H1 (cell line): ENCODE data around the gene LRRC17. TPM values are rescaled to one million over a fixed set of nuclear protein-coding genes. Genes with fewer than 3 reads are reported as not detected.

Experiments used
- CTCF ChIA-PET: fragments of 300-600 bp; sonication (Branson Sonifier 250); formaldehyde crosslinking; loops from one replicate; lab custom pipeline; 2021; ENCODE audit not compliant: partially characterized antibody; lab: Charles Lee
- POLR2A ChIA-PET: fragments of 300-600 bp; sonication (Branson Sonifier 250); formaldehyde crosslinking; loops from one replicate; lab custom pipeline; 2021; ENCODE audit warnings: inconsistent platforms; ENCODE audit not compliant: partially characterized antibody; lab: Charles Lee
- DNase-seq, 2 experiments: peaks; one replicate each; pipeline versions ENCODE4 v3.0.0 to v3.0.0-alpha.2; 2010 to 2022; ENCODE audit warnings: low spot score in 2 of 2, low read depth in 1 of 2, mixed read lengths in 1 of 2
- FAIRE-seq: peaks from 2 replicates; lab custom pipeline; 2011; peaks lifted over from hg19 to GRCh38; lab: Jason Lieb, UNC
- H2AFZ ChIP-seq: 2 replicates; pipeline ENCODE4 v1.8.1; 2012; ENCODE audit warnings: low read length, inconsistent platforms
- H2AK5ac ChIP-seq: 2 replicates; pipeline ENCODE4 v1.6.1; 2013; ENCODE audit warnings: low read depth, low read length
- H2BK120ac ChIP-seq: replicated peaks from 2 replicates; pipeline ENCODE3; 2013; ENCODE audit warnings: low read depth, low read length, inconsistent platforms
- H2BK12ac ChIP-seq: 2 replicates; pipeline ENCODE4 v1.6.1; 2013; ENCODE audit warnings: low read depth, low read length
- H2BK15ac ChIP-seq: 2 replicates; pipeline ENCODE4 v1.6.1; 2013; ENCODE audit warnings: low read length
- H2BK20ac ChIP-seq: 2 replicates; pipeline ENCODE4 v1.6.1; 2013; ENCODE audit warnings: low read length
- H2BK5ac ChIP-seq: 2 replicates; pipeline ENCODE4 v1.6.1; 2013; ENCODE audit warnings: low read depth, low read length
- H3K14ac ChIP-seq: 2 replicates; pipeline ENCODE4 v1.6.1; 2013; ENCODE audit warnings: inconsistent platforms; ENCODE audit not compliant: insufficient read length
- H3K18ac ChIP-seq: 2 replicates; pipeline ENCODE4 v1.6.1; 2013; ENCODE audit warnings: low read length; ENCODE audit errors: extremely low read depth
- H3K23ac ChIP-seq: 2 replicates; pipeline ENCODE4 v1.6.1; 2013; ENCODE audit warnings: inconsistent platforms; ENCODE audit not compliant: insufficient read length
- H3K23me2 ChIP-seq: 2 replicates; pipeline ENCODE4 v1.6.1; 2013; ENCODE audit warnings: low read depth, low read length
- H3K27ac ChIP-seq: 2 replicates; pipeline ENCODE4 v1.6.1; 2011; ENCODE audit warnings: low read depth, low read length, inconsistent platforms
- H3K27me3 ChIP-seq, 4 experiments: replicated peaks in 1 of 4; 1 replicate in 1 of 4; 2 replicates in 3 of 4; pipeline versions ENCODE4 v1.6.1 to v1.8.1; 2011 to 2013; ENCODE audit warnings: low read length in 3 of 4, mild to moderate bottlenecking in 3 of 4, inconsistent platforms in 2 of 4, mixed read lengths in 2 of 4, moderate library complexity in 1 of 4; ENCODE audit not compliant: control insufficient read depth in 3 of 4, insufficient read depth in 3 of 4; ENCODE audit errors: extremely low read depth in 1 of 4
- H3K36me3 ChIP-seq, 4 experiments: 2 replicates each; pipeline versions ENCODE4 v1.6.1 to v1.8.1; 2011 to 2013; ENCODE audit warnings: mild to moderate bottlenecking in 4 of 4, low read length in 3 of 4, moderate library complexity in 2 of 4, control low read depth in 1 of 4, inconsistent platforms in 1 of 4; ENCODE audit not compliant: insufficient read depth in 4 of 4, control insufficient read depth in 2 of 4
- H3K4ac ChIP-seq: replicated peaks from 2 replicates; pipeline ENCODE3; 2013; ENCODE audit warnings: low read length, low read depth, mixed read lengths, inconsistent platforms; ENCODE audit not compliant: insufficient read length
- H3K4me1 ChIP-seq, 4 experiments: replicated peaks in 1 of 4; 1 replicate in 1 of 4; 2 replicates in 3 of 4; pipeline versions ENCODE4 v1.6.1 to v1.8.1; 2011 to 2013; ENCODE audit warnings: low read length in 3 of 4, inconsistent platforms in 2 of 4, mixed read lengths in 1 of 4; ENCODE audit not compliant: insufficient read depth in 4 of 4, control insufficient read depth in 3 of 4
- H3K4me2 ChIP-seq, 2 experiments: 2 replicates each; pipeline versions ENCODE4 v1.6.1 to v1.8.1; 2011 to 2013; ENCODE audit warnings: low read depth in 2 of 2, low read length in 2 of 2, control low read depth in 1 of 2, inconsistent platforms in 1 of 2, mild to moderate bottlenecking in 1 of 2; ENCODE audit not compliant: insufficient read depth in 1 of 2
- H3K4me3 ChIP-seq, 4 experiments: fragments of 200-600, 300-600 bp in 1 of 4; sonication (generic), shearing (Covaris generic), sonication (Bioruptor Twin) in 1 of 4; 2 replicates each; pipeline versions ENCODE4 v1.5.1 to v1.8.1; 2011 to 2016; ENCODE audit warnings: low read length in 4 of 4, low read depth in 3 of 4, control low read depth in 2 of 4, inconsistent platforms in 2 of 4, mild to moderate bottlenecking in 2 of 4, mixed read lengths in 1 of 4, moderate library complexity in 1 of 4; ENCODE audit not compliant: insufficient read depth in 2 of 4; ENCODE audit errors: extremely low read depth in 1 of 4
- H3K56ac ChIP-seq: replicated peaks from 2 replicates; pipeline ENCODE3; 2013; ENCODE audit warnings: low read depth, mild to moderate bottlenecking, mixed read lengths, low read length, inconsistent platforms; ENCODE audit not compliant: insufficient read length
- H3K79me1 ChIP-seq: 2 replicates; pipeline ENCODE4 v1.6.1; 2013; ENCODE audit warnings: low read depth, low read length, control low read depth
- H3K79me2 ChIP-seq, 2 experiments: 2 replicates each; pipeline versions ENCODE4 v1.6.1 to v1.8.1; 2012 to 2013; ENCODE audit warnings: low read length in 2 of 2, mild to moderate bottlenecking in 2 of 2, inconsistent platforms in 1 of 2; ENCODE audit not compliant: insufficient read depth in 2 of 2, control insufficient read depth in 1 of 2
- H3K9ac ChIP-seq, 4 experiments: replicated peaks in 1 of 4; 1 replicate in 1 of 4; 2 replicates in 3 of 4; pipeline versions ENCODE4 v1.6.1 to v1.8.1; 2011 to 2013; ENCODE audit warnings: low read depth in 3 of 4, low read length in 3 of 4, control low read depth in 2 of 4, mild to moderate bottlenecking in 2 of 4, moderate library complexity in 2 of 4, inconsistent platforms in 1 of 4; ENCODE audit errors: extremely low read depth in 1 of 4
- H3K9me3 ChIP-seq, 2 experiments: 2 replicates each; pipeline versions ENCODE4 v1.6.1 to v1.8.1; 2012 to 2013; ENCODE audit warnings: mild to moderate bottlenecking in 2 of 2, moderate library complexity in 2 of 2, control low read depth in 1 of 2, inconsistent platforms in 1 of 2, low read depth in 1 of 2, low read length in 1 of 2, mixed read lengths in 1 of 2; ENCODE audit not compliant: insufficient read depth in 2 of 2
- H4K20me1 ChIP-seq, 2 experiments: replicated peaks in 1 of 2; 2 replicates each; pipeline versions ENCODE3 to v1.8.1; 2011 to 2013; ENCODE audit warnings: inconsistent platforms in 2 of 2, low read length in 2 of 2, mild to moderate bottlenecking in 1 of 2; ENCODE audit not compliant: insufficient read depth in 2 of 2, control insufficient read depth in 1 of 2
- H4K5ac ChIP-seq: 2 replicates; pipeline ENCODE4 v1.6.1; 2013; ENCODE audit warnings: low read length, low read depth, mixed read lengths, inconsistent platforms; ENCODE audit not compliant: insufficient read length
- H4K8ac ChIP-seq: 2 replicates; pipeline ENCODE4 v1.8.0; 2013; ENCODE audit warnings: mild to moderate bottlenecking, moderate library complexity, low read length, inconsistent platforms; ENCODE audit not compliant: insufficient read depth; ENCODE audit errors: extremely low read depth
- H4K91ac ChIP-seq: replicated peaks from 2 replicates; pipeline ENCODE3; 2013; ENCODE audit warnings: low read length, mixed read lengths, inconsistent platforms; ENCODE audit not compliant: insufficient read length
- CEBPB ChIP-seq: IDR thresholded peaks from 2 replicates; pipeline ENCODE4 v1.6.1; 2012; ENCODE audit warnings: low read depth, low read length
- CREB1 ChIP-seq: IDR thresholded peaks from 2 replicates; pipeline ENCODE4 v1.6.1; 2012; ENCODE audit warnings: inconsistent platforms
- EZH2 ChIP-seq: fragments of 200-600 bp; sonication (generic); IDR thresholded peaks from 2 replicates; pipeline ENCODE4 v1.7.1; 2012; ENCODE audit warnings: low read depth, mild to moderate bottlenecking, moderate library complexity, low read length, inconsistent platforms; ENCODE audit not compliant: severe bottlenecking
- HDAC2 ChIP-seq, 2 experiments: fragments of 300-600 bp in 1 of 2; sonication (generic) in 1 of 2; IDR thresholded peaks; 2 replicates each; pipeline ENCODE4 v1.6.1; 2011 to 2012; ENCODE audit warnings: low read depth in 2 of 2, low read length in 2 of 2, mild to moderate bottlenecking in 2 of 2, moderate library complexity in 2 of 2, borderline replicate concordance in 1 of 2, inconsistent platforms in 1 of 2
- HDAC6 ChIP-seq: IDR thresholded peaks from one replicate; pipeline ENCODE4 v1.7.1; 2012; ENCODE audit warnings: low read depth, mild to moderate bottlenecking, inconsistent platforms, low read length, moderate library complexity
- JUN ChIP-seq: IDR thresholded peaks from 2 replicates; pipeline ENCODE4 v1.6.1; 2011; ENCODE audit warnings: low read depth, mild to moderate bottlenecking, improper control_type of control experiment, low read length
- JUND ChIP-seq: IDR thresholded peaks from 2 replicates; pipeline ENCODE4 v1.6.1; 2011; ENCODE audit warnings: mild to moderate bottlenecking, improper control_type of control experiment, low read length
- NANOG ChIP-seq: IDR thresholded peaks from 2 replicates; pipeline ENCODE4 v1.6.1; 2011; ENCODE audit warnings: low read length, low read depth, mild to moderate bottlenecking, inconsistent platforms; ENCODE audit not compliant: insufficient read depth, poor library complexity, severe bottlenecking
- NRF1 ChIP-seq: IDR thresholded peaks from 2 replicates; pipeline ENCODE4 v1.6.1; 2011; ENCODE audit warnings: mild to moderate bottlenecking, low read depth, low read length, improper control_type of control experiment
- RFX5 ChIP-seq: IDR thresholded peaks from 2 replicates; pipeline ENCODE4 v1.6.1; 2011; ENCODE audit warnings: low read depth, low read length, improper control_type of control experiment, borderline replicate concordance
- RNF2 ChIP-seq: fragments of 200-900, 300-1000 bp; sonication (generic); IDR thresholded peaks from 2 replicates; pipeline ENCODE4 v1.7.1; 2016; ENCODE audit warnings: borderline replicate concordance, low read depth, mild to moderate bottlenecking, antibody characterized with exemption, low read length; ENCODE audit not compliant: poor library complexity, severe bottlenecking; ENCODE audit errors: missing control alignments
- RXRA ChIP-seq: IDR thresholded peaks from 2 replicates; pipeline ENCODE4 v1.6.1; 2011; ENCODE audit warnings: low read depth, mild to moderate bottlenecking, low read length, moderate library complexity; ENCODE audit not compliant: insufficient read depth
- SIRT6 ChIP-seq: IDR thresholded peaks from one replicate; pipeline ENCODE4 v1.7.1; 2012; ENCODE audit warnings: low read length, inconsistent platforms
- SP2 ChIP-seq: IDR thresholded peaks from 2 replicates; pipeline ENCODE4 v1.6.1; 2012; ENCODE audit warnings: mild to moderate bottlenecking, low read length, inconsistent platforms
- TAF7 ChIP-seq: optimal IDR thresholded peaks from 2 replicates; pipeline ENCODE3; 2011; ENCODE audit warnings: low read depth, mild to moderate bottlenecking, inconsistent platforms, low read length, moderate library complexity, borderline replicate concordance
- TCF12 ChIP-seq: IDR thresholded peaks from 2 replicates; pipeline ENCODE4 v1.6.1; 2011; ENCODE audit warnings: low read depth, mild to moderate bottlenecking, low read length
- TEAD4 ChIP-seq: IDR thresholded peaks from 2 replicates; pipeline ENCODE4 v1.6.1; 2012; ENCODE audit warnings: low read depth, low read length, inconsistent platforms, mixed read lengths
- polyA plus RNA-seq, 7 experiments: library from polyadenylated mRNA; depleted of rRNA in 3 of 7; stranded (reverse) in 5 of 7; unstranded in 2 of 7; fragments of >200 nt in 5 of 7; fragments of 200-250 nt in 2 of 7; gene quantifications; 1 replicate in 5 of 7; 2 replicates in 1 of 7; 4 replicates in 1 of 7; pipeline versions ENCODE4 v1.2.1 to v1.2.3, GENCODE V29; 2011 to 2013; ENCODE audit warnings: missing spikeins in 2 of 7, mixed read lengths in 2 of 7
- total RNA-seq: library from RNA; stranded (reverse); fragmentation: NEBNext Ultra II Directional; extraction: Animal tissue kit (Norgen Biotek cat#: 25700); gene quantifications from 2 replicates; pipeline ENCODE4 v1.2.1, GENCODE V29; 2021

The LRRC17 gene
- total and polyA plus RNA-seq, 2 of the 8 experiments (the other 6 are each of a cell fraction or from before 2014, with no cell fraction given): 3.0 TPM

DNA sequence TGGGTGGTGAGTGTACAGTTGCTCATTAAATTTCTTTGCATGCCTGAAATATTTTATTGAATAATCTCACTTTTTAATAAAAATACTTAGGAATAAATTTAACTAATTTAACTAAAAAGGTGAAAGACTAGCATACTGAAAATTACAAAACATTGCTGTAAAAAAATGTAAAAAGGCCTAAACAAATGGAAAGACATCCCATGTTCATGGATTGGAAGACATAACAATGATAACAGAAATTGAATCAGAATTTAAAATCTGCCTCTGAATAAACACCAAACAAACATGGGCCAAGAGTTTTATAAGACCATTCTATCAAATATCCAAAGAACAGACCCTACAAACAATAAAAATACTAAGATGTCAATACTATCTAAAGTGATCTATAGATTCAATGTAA, 66.9 kb downstream of the LRRC17 start:
- no peaks in the 10 kb centered on the region for H3K9me3 ChIP-seq
- H2AFZ ChIP-seq: no peak overlapping the region
- no peak for TF ChIP-seq RFX5
- TF ChIP-seq TCF12: no peak
- no peak for TF ChIP-seq SIRT6
- TF ChIP-seq CEBPB: no peak
- TF ChIP-seq CREB1: no peak
- no peak for TF ChIP-seq TEAD4
- TF ChIP-seq RNF2: no peak
- no peak for TF ChIP-seq JUND
- TF ChIP-seq HDAC2 (IDR thresholded peaks at IDR 0.05; ENCODE audit: borderline replicate concordance in 1 of 2, low read depth in 2 of 2, low read length in 2 of 2): no peak
- no peak for TF ChIP-seq HDAC6
- no peak for TF ChIP-seq NANOG
- TF ChIP-seq TAF7: no peak
- no peak for TF ChIP-seq NRF1
- no peak for TF ChIP-seq SP2
- TF ChIP-seq EZH2: no peak
- TF ChIP-seq RXRA: no peak
- no peak for TF ChIP-seq JUN

More for the DNA sequence above, 66.9 kb downstream of the LRRC17 start:
- H2BK120ac ChIP-seq: no peak overlapping the region
- POLR2A ChIA-PET: no interaction called here
- H3K56ac ChIP-seq: no peak overlapping the region
- no peak overlapping the region for H3K4me2 ChIP-seq
- H4K91ac ChIP-seq: no peak overlapping the region
- H3K18ac ChIP-seq: no peak overlapping the region
- H3K23ac ChIP-seq: no peak overlapping the region
- no peak overlapping the region for H3K4me3 ChIP-seq
- no peaks in the 10 kb centered on the region for H3K4me1 ChIP-seq
- no peak overlapping the region for H2BK12ac ChIP-seq
- CTCF ChIA-PET: no interaction called here
- no peaks in the 10 kb centered on the region for H3K23me2 ChIP-seq
- no peaks in the 10 kb centered on the region for H3K79me2 ChIP-seq
- no peak overlapping the region for H2BK15ac ChIP-seq
- H3K4ac ChIP-seq: no peak overlapping the region
- no peak overlapping the region for H3K9ac ChIP-seq
- no peak overlapping the region for H3K14ac ChIP-seq
- DNase-seq: no peak
- H4K5ac ChIP-seq: no peak overlapping the region
- H2BK20ac ChIP-seq: no peak overlapping the region
- H3K36me3 ChIP-seq: no peaks in the 10 kb centered on the region
- no peaks in the 10 kb centered on the region for H3K79me1 ChIP-seq
- no peaks in the 10 kb centered on the region for H3K27me3 ChIP-seq
- no peaks in the 10 kb centered on the region for H4K20me1 ChIP-seq
- no peak overlapping the region for H2BK5ac ChIP-seq
- H4K8ac ChIP-seq: no peak overlapping the region
- no peak overlapping the region for H2AK5ac ChIP-seq
- no peak for FAIRE-seq
- no peak overlapping the region for H3K27ac ChIP-seq
